ENCODE results near the gene MCRIP1. TPM values are rescaled to one million over a fixed set of nuclear protein-coding genes. Genes with fewer than 3 reads are reported as not detected.

MCRIP1 gene
- total and polyA plus RNA-seq, 2 of the 8 experiments (the other 6 are each of a cell fraction or from before 2014, with no cell fraction given) = 103 to 151 TPM

- Histone ChIP-seq H2AK5ac (ENCODE audit: low read depth, low read length) (no peak overlapping the region), H4K8ac (ENCODE audit: extremely low read depth, insufficient read depth, low read length) (no peak overlapping the region), H3K56ac (replicated peaks; ENCODE audit: insufficient read length, low read depth, low read length) (no peak overlapping the region), H3K4ac (replicated peaks; ENCODE audit: insufficient read length, low read depth, low read length) (no peak overlapping the region), H3K27ac (ENCODE audit: low read depth, low read length) (no peak overlapping the region), H3K23me2 (ENCODE audit: low read depth, low read length) (no peaks in the 10 kb centered on the region), H2BK120ac (replicated peaks; ENCODE audit: low read depth, low read length) (no peak overlapping the region), H4K91ac (replicated peaks; ENCODE audit: insufficient read length, low read length) (no peak overlapping the region), H3K27me3 (replicated peaks in 1 of 4; ENCODE audit: control insufficient read depth in 3 of 4, extremely low read depth in 1 of 4, insufficient read depth in 3 of 4, low read length in 3 of 4) (peaks cover 0 to 2% (median 0%) of the 10 kb centered on the region in 4 experiments; a peak in 1 of 7 replicates), H2AFZ (ENCODE audit: low read length) (no peak overlapping the region), H3K79me1 (ENCODE audit: low read depth, low read length) (no peaks in the 10 kb centered on the region), H3K4me2 (ENCODE audit: insufficient read depth in 1 of 2, low read depth in 2 of 2, low read length in 2 of 2) (no peak overlapping the region), H3K18ac (ENCODE audit: extremely low read depth, low read length) (no peak overlapping the region), H3K23ac (ENCODE audit: insufficient read length) (no peak overlapping the region), H2BK15ac (ENCODE audit: low read length) (no peak overlapping the region), H3K4me3 (ENCODE audit: extremely low read depth in 1 of 4, insufficient read depth in 2 of 4, low read depth in 3 of 4, low read length in 4 of 4) (no peak overlapping the region), H3K36me3 (ENCODE audit: control insufficient read depth in 2 of 4, insufficient read depth in 4 of 4, low read length in 3 of 4) (no peaks in the 10 kb centered on the region), H2BK20ac (ENCODE audit: low read length) (no peak overlapping the region), H3K9ac (replicated peaks in 1 of 4; ENCODE audit: extremely low read depth in 1 of 4, low read depth in 3 of 4, low read length in 3 of 4) (no peak overlapping the region), H3K79me2 (ENCODE audit: control insufficient read depth in 1 of 2, insufficient read depth in 2 of 2, low read length in 2 of 2) (no peaks in the 10 kb centered on the region), H2BK12ac (ENCODE audit: low read depth, low read length) (no peak overlapping the region), H4K20me1 (replicated peaks in 1 of 2; ENCODE audit: control insufficient read depth in 1 of 2, insufficient read depth in 2 of 2, low read length in 2 of 2) (peaks cover 0 to 2% of the 10 kb centered on the region in 2 experiments), H3K9me3 (ENCODE audit: insufficient read depth in 2 of 2, low read depth in 1 of 2, low read length in 1 of 2) (no peaks in the 10 kb centered on the region), H4K5ac (ENCODE audit: insufficient read length, low read depth, low read length) (no peak overlapping the region), H3K14ac (ENCODE audit: insufficient read length) (no peak overlapping the region), H2BK5ac (ENCODE audit: low read depth, low read length) (no peak overlapping the region), H3K4me1 (replicated peaks in 1 of 4; ENCODE audit: control insufficient read depth in 3 of 4, insufficient read depth in 4 of 4, low read length in 3 of 4) (no peaks in the 10 kb centered on the region)
- 94% methylated on average over 34 of the region's 45 CpGs; no CpG with 5 or more reads in 1 of the 2 experiments for WGBS, 2 experiments (ENCODE audit: extremely low coverage in 1 of 2, insufficient coverage in 1 of 2, insufficient read length in 1 of 2, insufficient replicate concordance in 2 of 2, low coverage in 1 of 2, low lambda C conversion rate in 2 of 2, missing lambda C conversion rate in 1 of 2)
- DNase-seq (ENCODE audit: low read depth in 1 of 2, low spot score in 2 of 2) (no peak), FAIRE-seq (no peak)
- CTCF ChIA-PET (ENCODE audit: partially characterized antibody) = interaction anchor here (0.8 to 2.8 kb wide), 5 partner anchors 8 to 84 kb away, joined by 3 to 9 read pairs (median 4); no protein-coding TSS in a partner anchor
- POLR2A ChIA-PET (ENCODE audit: partially characterized antibody) = interaction anchor here (1.1 to 1.8 kb wide), 2 partner anchors 21 to 103 kb away, joined by 5 to 6 read pairs; no protein-coding TSS in a partner anchor
- no peak for TF ChIP-seq TEAD4 (IDR thresholded peaks at IDR 0.05; ENCODE audit: low read depth, low read length)
- no peak for TF ChIP-seq CBX5 (IDR thresholded peaks at IDR 0.05; ENCODE audit: low read depth, low read length)
- TF ChIP-seq RNF2 (IDR thresholded peaks at IDR 0.05; ENCODE audit: borderline replicate concordance, low read depth, low read length, missing control alignments, poor library complexity, severe bottlenecking) = no peak
Measured at GRCh38 chr17:81812571-81813370, 20.3 kb downstream of the MCRIP1 start.

Measured in H1 (cell line).